H1 (cell line): ENCODE data around the gene MTARC2.

Source experiments
- EGR1 ChIP-seq: IDR thresholded peaks from 2 replicates; pipeline ENCODE4 v1.6.1; 2011; ENCODE audit warnings: low read depth, low read length, borderline replicate concordance
- EZH2 ChIP-seq: fragments of 200-600 bp; sonication (generic); IDR thresholded peaks from 2 replicates; pipeline ENCODE4 v1.7.1; 2012; ENCODE audit warnings: low read depth, mild to moderate bottlenecking, moderate library complexity, low read length, inconsistent platforms; ENCODE audit not compliant: severe bottlenecking
- NRF1 ChIP-seq: IDR thresholded peaks from 2 replicates; pipeline ENCODE4 v1.6.1; 2011; ENCODE audit warnings: mild to moderate bottlenecking, low read depth, low read length, improper control_type of control experiment
- PHF8 ChIP-seq: fragments of 200-600 bp; sonication (generic); conservative IDR thresholded peaks from 2 replicates; pipeline ENCODE4 v1.7.1; 2012; ENCODE audit warnings: low read depth, mild to moderate bottlenecking, inconsistent platforms, low read length, moderate library complexity
- POLR2A ChIP-seq, 2 experiments: IDR thresholded peaks; 1 replicate in 1 of 2; 2 replicates in 1 of 2; pipeline ENCODE4 v1.6.1; 2011; ENCODE audit warnings: low read depth in 2 of 2, low read length in 2 of 2, mild to moderate bottlenecking in 2 of 2; ENCODE audit errors: control extremely low read depth in 1 of 2
- POLR2AphosphoS5 ChIP-seq: IDR thresholded peaks from 2 replicates; pipeline ENCODE4 v1.6.1; 2011; ENCODE audit warnings: low read depth, low read length
- RNF2 ChIP-seq: fragments of 200-900, 300-1000 bp; sonication (generic); IDR thresholded peaks from 2 replicates; pipeline ENCODE4 v1.7.1; 2016; ENCODE audit warnings: borderline replicate concordance, low read depth, mild to moderate bottlenecking, antibody characterized with exemption, low read length; ENCODE audit not compliant: poor library complexity, severe bottlenecking; ENCODE audit errors: missing control alignments
- SIN3A ChIP-seq, 2 experiments: IDR thresholded peaks in 1 of 2; conservative IDR thresholded peaks in 1 of 2; 2 replicates each; pipeline ENCODE4 v1.6.1; 2011 to 2012; ENCODE audit warnings: low read length in 2 of 2, improper control_type of control experiment in 1 of 2, low read depth in 1 of 2, mild to moderate bottlenecking in 1 of 2
- YY1 ChIP-seq: IDR thresholded peaks from 2 replicates; pipeline ENCODE4 v1.6.1; 2011; ENCODE audit warnings: low read depth, mild to moderate bottlenecking, low read length
- TF ChIP-seq, protein P1 (sequence below), 3 experiments: IDR thresholded peaks; 1 replicate in 2 of 3; 2 replicates in 1 of 3; pipeline versions ENCODE4 v1.5.1 to v1.6.1; 2011; ENCODE audit warnings: low read length in 3 of 3, mild to moderate bottlenecking in 3 of 3, inconsistent platforms in 2 of 3, low read depth in 1 of 3, moderate library complexity in 1 of 3; ENCODE audit not compliant: insufficient read depth in 1 of 3; ENCODE audit errors: control extremely low read depth in 1 of 3
- TF ChIP-seq, protein P2 (sequence below): IDR thresholded peaks from 2 replicates; pipeline ENCODE4 v1.6.1; 2012; ENCODE audit warnings: inconsistent platforms
- TF ChIP-seq, protein P3 (sequence below): IDR thresholded peaks from 2 replicates; pipeline ENCODE4 v1.6.1; 2011; ENCODE audit warnings: low read length, improper control_type of control experiment

DNA sequence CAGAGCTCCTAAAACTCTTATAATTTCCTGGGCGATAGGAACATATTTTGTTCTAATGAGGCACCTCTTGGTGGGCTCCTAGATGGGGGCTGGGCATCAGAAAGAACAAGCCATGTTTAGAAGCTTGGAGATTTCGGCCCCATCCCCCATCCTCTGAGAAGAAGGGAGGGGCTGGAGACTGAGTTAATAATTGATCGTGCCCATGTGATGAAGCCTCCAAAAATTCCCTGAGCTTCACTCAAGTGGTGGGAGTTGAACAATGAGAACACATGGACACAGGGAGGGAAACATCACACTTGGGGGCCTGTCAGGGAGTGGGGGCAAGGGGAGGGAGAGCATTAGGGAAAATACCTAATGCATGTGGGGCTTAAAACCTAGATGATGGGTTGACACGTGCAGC, 39.9 kb upstream of the MTARC2 start:
- TF ChIP-seq POLR2A (IDR thresholded peaks at IDR 0.05; ENCODE audit: control extremely low read depth in 1 of 2, low read depth in 2 of 2, low read length in 2 of 2) = no peak
- no peak for TF ChIP-seq YY1
- no peak for TF ChIP-seq EGR1
- TF ChIP-seq NRF1 = no peak
- TF ChIP-seq, protein P1, sequence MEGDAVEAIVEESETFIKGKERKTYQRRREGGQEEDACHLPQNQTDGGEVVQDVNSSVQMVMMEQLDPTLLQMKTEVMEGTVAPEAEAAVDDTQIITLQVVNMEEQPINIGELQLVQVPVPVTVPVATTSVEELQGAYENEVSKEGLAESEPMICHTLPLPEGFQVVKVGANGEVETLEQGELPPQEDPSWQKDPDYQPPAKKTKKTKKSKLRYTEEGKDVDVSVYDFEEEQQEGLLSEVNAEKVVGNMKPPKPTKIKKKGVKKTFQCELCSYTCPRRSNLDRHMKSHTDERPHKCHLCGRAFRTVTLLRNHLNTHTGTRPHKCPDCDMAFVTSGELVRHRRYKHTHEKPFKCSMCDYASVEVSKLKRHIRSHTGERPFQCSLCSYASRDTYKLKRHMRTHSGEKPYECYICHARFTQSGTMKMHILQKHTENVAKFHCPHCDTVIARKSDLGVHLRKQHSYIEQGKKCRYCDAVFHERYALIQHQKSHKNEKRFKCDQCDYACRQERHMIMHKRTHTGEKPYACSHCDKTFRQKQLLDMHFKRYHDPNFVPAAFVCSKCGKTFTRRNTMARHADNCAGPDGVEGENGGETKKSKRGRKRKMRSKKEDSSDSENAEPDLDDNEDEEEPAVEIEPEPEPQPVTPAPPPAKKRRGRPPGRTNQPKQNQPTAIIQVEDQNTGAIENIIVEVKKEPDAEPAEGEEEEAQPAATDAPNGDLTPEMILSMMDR (IDR thresholded peaks at IDR 0.05; ENCODE audit: control extremely low read depth in 1 of 3, insufficient read depth in 1 of 3, low read depth in 1 of 3, low read length in 3 of 3) = no peak
- TF ChIP-seq SIN3A (conservative IDR thresholded peaks at IDR 0.05 in 1 of 2, IDR thresholded peaks at IDR 0.05 in 1 of 2; ENCODE audit: low read depth in 1 of 2, low read length in 2 of 2) = no peak
- TF ChIP-seq, protein P2, sequence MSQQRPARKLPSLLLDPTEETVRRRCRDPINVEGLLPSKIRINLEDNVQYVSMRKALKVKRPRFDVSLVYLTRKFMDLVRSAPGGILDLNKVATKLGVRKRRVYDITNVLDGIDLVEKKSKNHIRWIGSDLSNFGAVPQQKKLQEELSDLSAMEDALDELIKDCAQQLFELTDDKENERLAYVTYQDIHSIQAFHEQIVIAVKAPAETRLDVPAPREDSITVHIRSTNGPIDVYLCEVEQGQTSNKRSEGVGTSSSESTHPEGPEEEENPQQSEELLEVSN = no peak
- no peak for TF ChIP-seq EZH2
- TF ChIP-seq, protein P3, sequence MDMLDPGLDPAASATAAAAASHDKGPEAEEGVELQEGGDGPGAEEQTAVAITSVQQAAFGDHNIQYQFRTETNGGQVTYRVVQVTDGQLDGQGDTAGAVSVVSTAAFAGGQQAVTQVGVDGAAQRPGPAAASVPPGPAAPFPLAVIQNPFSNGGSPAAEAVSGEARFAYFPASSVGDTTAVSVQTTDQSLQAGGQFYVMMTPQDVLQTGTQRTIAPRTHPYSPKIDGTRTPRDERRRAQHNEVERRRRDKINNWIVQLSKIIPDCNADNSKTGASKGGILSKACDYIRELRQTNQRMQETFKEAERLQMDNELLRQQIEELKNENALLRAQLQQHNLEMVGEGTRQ = no peak
- TF ChIP-seq PHF8 = no peak
- TF ChIP-seq RNF2 = no peak
- TF ChIP-seq POLR2AphosphoS5 = no peak
